Tibial nerve (tissue), 4 donors: ENCODE data around the gene THY1.

ENCODE experiments used
- CTCF ChIP-seq, 5 experiments: fragments of 200-600 bp in 3 of 5; fragments of 450-650 bp in 2 of 5; sonication (generic) in 3 of 5; IDR thresholded peaks; one replicate each; pipeline ENCODE4 v1.5.1; 2016 to 2019; ENCODE audit warnings: antibody characterized with exemption in 5 of 5, mild to moderate bottlenecking in 3 of 5, moderate library complexity in 2 of 5
- EP300 ChIP-seq, 2 donors: sonication (generic); formaldehyde crosslinking; IDR thresholded peaks; one replicate each; pipeline ENCODE4 v1.6.1; 2017; ENCODE audit warnings: antibody characterized with exemption in 2 of 2, mild to moderate bottlenecking in 1 of 2

- TF ChIP-seq CTCF (IDR thresholded peaks at IDR 0.05): no peak
- no peak for TF ChIP-seq EP300 (IDR thresholded peaks at IDR 0.05)
These were observed 20.5 kb downstream of the THY1 start for GRCh38 chr11:119402470-119402869.
